ENCODE results near the gene KCNS3.
"Not testable (repeated sequence)": the region's sequence is repeated elsewhere in the genome, so short reads cannot be mapped to it uniquely, and the experiment has no call there.

The KCNS3 gene

DNA sequence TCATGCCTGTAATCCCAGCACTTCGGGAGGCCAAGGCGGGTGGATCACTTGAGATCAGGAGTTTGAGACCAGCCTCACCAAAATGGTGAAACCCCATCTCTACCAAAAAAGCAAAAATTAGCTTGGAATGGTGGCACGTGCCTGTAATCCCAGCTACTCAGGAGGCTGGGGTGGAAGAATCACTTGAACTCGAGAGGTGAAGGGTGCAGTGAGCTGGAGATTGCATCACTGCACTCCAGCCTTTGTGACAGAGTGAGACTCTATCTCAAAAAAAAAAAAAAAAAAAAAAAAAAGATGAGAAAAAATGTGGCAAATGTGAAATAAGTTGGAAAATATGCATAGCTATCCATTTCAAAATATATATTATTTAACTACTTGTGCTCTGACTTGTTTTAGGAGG lies 65.0 kb downstream of the KCNS3 start:
- no peak for DNase-seq (ENCODE audit: low read depth)

DNA sequence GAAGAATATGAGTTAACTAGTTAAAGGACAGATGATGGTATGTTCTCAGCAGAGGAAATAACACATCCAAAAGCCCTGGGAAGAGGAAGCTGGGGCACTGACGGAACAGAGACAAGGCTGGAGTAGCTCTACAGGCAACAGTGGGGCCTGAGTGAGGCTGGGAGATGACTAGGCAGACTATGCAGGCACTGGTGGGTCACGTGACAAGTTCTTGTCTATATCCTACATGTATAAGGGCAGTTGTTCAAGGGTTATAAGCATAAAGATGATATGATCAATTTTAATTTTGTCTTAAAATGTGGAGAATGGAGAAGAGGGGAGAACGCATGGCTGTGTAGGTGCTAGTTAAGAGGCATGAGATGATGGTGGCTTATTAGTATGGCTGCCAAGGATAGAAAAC lies 68.6 kb downstream of the KCNS3 start:
- no peak for DNase-seq (ENCODE audit: low read depth)

DNA sequence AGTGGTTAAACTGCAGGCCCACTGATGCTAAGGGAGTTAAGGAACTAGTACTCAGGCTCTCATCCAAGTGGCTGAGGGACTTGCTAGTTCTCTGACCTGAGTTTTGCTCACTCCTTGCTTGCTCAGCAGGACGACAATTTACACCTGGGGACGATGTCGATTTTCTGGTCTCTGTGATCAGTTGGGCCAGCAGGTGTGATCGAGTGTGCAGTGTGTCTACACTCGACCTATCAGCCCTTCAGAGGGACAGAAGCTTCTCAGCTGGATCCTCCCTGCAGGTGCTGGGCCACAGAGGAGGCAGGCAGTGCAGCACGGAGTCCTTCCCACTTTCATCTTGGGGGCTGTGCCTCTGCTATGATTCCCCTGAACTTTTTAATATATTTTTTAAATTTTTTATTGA lies 71.5 kb downstream of the KCNS3 start:
- no peak for DNase-seq (ENCODE audit: low read depth)

- no peak for DNase-seq (ENCODE audit: low read depth)
Measured at GRCh38 chr2:17951563-17951962, 73.1 kb downstream of the KCNS3 start.

- DNase-seq (ENCODE audit: low read depth): no peak
Measured at GRCh38 chr2:17958466-17959092, 80.1 kb downstream of the KCNS3 start.

DNA sequence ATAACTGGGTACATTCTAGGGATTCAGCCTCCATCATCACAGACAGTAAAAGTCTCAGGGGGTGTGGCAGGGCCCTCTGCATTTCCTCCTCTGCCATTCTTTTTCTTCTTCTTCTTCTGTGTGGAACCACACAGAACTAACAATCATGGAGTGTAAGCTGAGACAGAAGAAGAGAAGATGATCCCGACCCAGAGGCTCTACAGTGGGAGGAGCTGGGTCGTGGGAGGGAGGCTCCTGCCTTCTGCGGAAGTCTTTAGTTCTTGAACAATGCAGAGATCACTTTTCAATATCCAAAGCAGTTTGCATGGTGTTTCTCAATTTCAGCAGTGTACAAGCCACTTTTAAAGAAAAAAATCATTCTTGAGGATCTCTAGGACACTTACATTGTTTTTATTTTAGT lies 80.9 kb downstream of the KCNS3 start:
- no peak for DNase-seq (ENCODE audit: low read depth)

- DNase-seq (ENCODE audit: low read depth): no peak
Measured at GRCh38 chr2:17959833-17960232, 81.4 kb downstream of the KCNS3 start.

GRCh38 chr2:17960925-17961324 lies 82.5 kb downstream of the KCNS3 start:
- no peak for DNase-seq (ENCODE audit: low read depth)

GRCh38 chr2:17961789-17962188 lies 83.3 kb downstream of the KCNS3 start:
- no peak for DNase-seq (ENCODE audit: low read depth)

GRCh38 chr2:17962876-17963275 lies 84.4 kb downstream of the KCNS3 start:
- DNase-seq (ENCODE audit: low read depth): no peak

DNA sequence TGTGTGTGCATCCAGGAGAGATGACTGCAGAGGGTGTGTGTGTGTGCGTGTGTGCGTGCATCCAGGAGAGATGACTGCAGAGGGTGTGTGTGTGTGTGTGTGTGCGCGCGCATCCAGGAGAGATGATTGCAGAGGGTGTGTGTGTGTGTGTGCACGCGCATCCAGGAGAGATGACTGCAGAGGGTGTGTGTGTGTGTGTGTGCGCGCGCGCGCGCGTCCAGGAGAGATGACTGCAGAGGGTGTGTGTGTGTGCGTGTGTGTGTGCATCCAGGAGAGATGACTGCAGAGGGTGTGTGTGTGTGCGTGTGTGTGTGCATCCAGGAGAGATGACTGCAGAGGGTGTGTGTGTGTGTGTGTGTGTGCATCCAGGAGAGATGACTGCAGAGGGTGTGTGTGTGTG lies 85.1 kb downstream of the KCNS3 start:
- not testable (repeated sequence) for DNase-seq (ENCODE audit: low read depth)

DNA sequence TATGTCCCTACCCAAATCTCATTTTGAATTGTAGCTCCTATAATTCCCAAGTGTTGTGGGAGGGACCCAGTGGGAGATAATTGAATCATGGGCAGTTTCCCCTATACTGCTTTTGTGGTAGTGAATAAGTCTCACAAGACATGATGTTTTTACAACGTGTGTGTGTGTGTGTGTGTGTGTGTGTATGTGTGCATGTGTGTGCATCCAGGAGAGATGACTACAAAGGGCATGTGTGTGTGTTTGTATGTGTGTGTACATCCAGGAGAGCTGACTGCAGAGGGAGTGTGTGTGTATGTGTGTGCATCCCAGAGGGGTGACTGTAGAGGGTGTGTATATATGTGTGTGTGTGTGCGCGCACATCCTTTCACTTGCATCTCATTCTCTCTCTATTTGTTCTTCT lies 86.7 kb downstream of the KCNS3 start:
- DNase-seq (ENCODE audit: low read depth): no peak

GRCh38 chr2:17966798-17967197 lies 88.3 kb downstream of the KCNS3 start:
- no peak for DNase-seq (ENCODE audit: low read depth)

- DNase-seq (ENCODE audit: low read depth): no peak
Measured at GRCh38 chr2:17969661-17970060, 91.2 kb downstream of the KCNS3 start.

GRCh38 chr2:17971531-17972125 lies 93.2 kb downstream of the KCNS3 start:
- DNase-seq (ENCODE audit: low read depth): no peak

DNA sequence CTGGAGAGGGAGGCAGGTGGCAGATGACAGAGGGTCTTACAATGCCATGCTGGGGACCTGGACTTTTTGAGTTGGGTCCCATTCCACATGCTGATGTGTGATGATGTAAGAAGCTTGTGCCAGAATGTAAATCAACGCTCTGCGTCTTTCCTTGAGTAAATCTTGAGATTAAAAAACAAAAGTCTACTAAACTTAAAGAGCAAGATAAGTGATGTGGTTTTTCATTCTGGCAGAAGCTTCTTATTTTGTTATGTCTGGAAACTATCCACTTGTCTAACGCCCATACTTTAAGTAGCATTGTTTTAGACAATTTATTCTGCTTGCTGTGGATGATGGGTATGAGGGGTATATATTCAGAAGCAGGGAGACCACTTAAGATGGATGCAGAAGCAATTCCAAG lies 94.5 kb downstream of the KCNS3 start:
- no peak for DNase-seq (ENCODE audit: low read depth)

DNA sequence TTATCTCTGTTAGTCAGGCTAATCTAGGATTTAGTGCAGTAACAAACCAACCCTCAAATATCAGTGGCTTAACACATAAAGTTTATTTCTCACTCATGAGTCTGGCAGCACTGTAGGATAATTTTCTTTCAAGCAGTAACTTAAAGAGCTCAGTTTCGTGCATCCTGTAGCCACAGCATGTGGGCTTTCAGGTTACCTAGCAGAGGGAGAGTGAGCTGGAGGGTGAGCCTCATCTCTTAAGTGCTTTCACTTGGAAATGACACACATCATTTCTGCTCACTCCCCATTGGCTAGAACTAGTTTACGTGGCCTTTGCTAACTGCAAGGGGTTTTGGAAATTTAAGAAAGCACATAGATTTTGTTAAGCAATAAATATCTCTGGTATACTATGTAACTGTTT lies 96.9 kb downstream of the KCNS3 start:
- no peak for DNase-seq (ENCODE audit: low read depth)

DNA sequence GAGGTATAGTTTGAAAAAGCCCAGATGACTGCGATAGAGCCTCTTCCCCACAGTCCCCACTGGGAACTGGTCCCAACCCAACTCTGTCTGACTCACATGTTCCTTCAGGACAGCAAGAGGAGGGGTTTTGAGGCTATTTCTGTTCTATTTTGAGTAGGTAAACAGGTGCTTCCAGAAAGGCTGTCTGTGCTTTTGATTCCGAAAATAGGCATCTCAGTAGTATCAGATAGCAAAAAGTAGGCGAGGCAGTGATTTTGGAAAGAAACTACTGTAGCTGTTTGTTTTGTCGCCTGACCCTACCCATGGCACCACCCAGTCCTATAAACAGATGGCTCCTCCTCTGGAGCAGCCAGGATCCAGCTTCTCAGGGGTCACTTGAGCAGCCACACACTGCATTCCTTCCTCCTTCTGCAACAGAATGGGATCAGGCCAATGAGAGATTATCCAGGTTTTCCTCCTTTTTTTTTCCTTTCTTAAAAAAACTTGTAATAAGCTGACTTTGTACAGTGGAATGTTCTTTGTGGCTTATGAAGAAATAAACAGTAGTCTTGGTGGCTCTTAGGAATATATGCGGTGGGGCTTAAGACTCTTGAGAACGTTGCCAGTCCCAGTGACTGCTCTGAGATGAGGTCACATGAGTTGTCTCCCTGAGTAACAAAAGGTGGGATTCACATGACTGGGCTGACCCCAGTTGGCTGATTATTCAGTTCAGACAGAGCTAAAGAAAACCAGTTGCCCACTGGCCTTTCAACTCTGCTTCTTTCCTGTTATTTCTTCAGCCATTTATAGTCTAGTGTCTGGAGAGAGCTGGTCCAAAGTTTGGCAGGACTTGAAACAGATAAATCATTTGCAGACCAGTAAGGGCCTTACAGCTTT lies 98.6 kb downstream of the KCNS3 start:
- DNase-seq (ENCODE audit: low read depth): no peak

- no peak for DNase-seq (ENCODE audit: low read depth)
Measured at GRCh38 chr2:17979707-17980106, 101.2 kb downstream of the KCNS3 start.

DNA sequence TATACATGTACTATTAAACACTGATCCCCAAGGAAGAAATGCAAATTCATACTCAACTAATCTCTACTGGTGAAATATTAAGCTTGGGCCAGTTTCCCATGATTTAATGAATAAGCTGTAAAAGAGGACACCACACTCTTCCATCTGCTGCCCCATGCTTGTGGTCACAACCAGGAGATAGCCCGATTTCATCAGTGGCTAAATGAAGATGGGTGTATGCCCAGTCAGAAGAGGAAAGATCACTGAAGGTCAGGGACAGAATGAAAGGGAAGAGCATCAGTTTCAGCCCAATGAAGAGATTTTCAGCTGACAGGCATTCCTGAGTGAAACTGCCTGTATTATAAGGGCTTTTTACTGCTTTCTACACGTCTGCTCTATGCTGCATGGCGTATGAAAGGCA lies 103.5 kb downstream of the KCNS3 start:
- DNase-seq (ENCODE audit: low read depth): no peak

All from activated T-cell treated with anti-CD3 and anti-CD28 coated beads for 1 hour (primary cell).